Activated CD4-positive, alpha-beta T cell treated with anti-CD3 and anti-CD28 coated beads for 48 hours (primary cell): ENCODE measurements around the gene DDX24.

Experiments
- DNase-seq: peaks from one replicate; pipeline ENCODE4 v3.0.0-alpha.2; 2020

Gene DDX24

GRCh38 chr14:94004015-94004414 lies 77.0 kb downstream of the DDX24 start:
- no peak for DNase-seq

GRCh38 chr14:94003397-94003796 lies 77.6 kb downstream of the DDX24 start:
- DNase-seq = no peak

- peak; percentile 69 for DNase-seq
Observed at GRCh38 chr14:94001501-94002396, 79.3 kb downstream of the DDX24 start.

- DNase-seq = no peak
Observed at GRCh38 chr14:94001016-94001415, 80.0 kb downstream of the DDX24 start.

GRCh38 chr14:94000267-94000666 lies 80.7 kb downstream of the DDX24 start:
- no peak for DNase-seq

- DNase-seq = no peak
Observed at GRCh38 chr14:93999573-93999972, 81.4 kb downstream of the DDX24 start.

GRCh38 chr14:93998871-93999403 lies 82.1 kb downstream of the DDX24 start:
- DNase-seq = no peak
